Liver (tissue), 10 donors: ENCODE results near the gene ANKRD11. TPM values are rescaled to one million over a fixed set of nuclear protein-coding genes. Genes with fewer than 3 reads are reported as not detected.

Experiments
- DNase-seq: peaks from one replicate; pipeline ENCODE4 v3.0.0-alpha.2; 2017; ENCODE audit warnings: low spot score
- H3K27ac ChIP-seq, 2 donors: one replicate each; pipeline ENCODE4 v1.7.0; 2013; ENCODE audit warnings: inconsistent platforms in 2 of 2, low read length in 2 of 2, control low read depth in 1 of 2, low read depth in 1 of 2, mild to moderate bottlenecking in 1 of 2
- H3K27me3 ChIP-seq, 4 donors: one replicate each; pipeline versions ENCODE4 v1.6.1 to v1.7.0; 2013; ENCODE audit warnings: low read length in 3 of 4, inconsistent platforms in 1 of 4, mild to moderate bottlenecking in 1 of 4, moderate library complexity in 1 of 4; ENCODE audit not compliant: control insufficient read depth in 4 of 4, insufficient read depth in 4 of 4
- H3K36me3 ChIP-seq, 4 donors: one replicate each; pipeline versions ENCODE4 v1.6.1 to v1.7.0; 2013; ENCODE audit warnings: low read length in 3 of 4, mild to moderate bottlenecking in 3 of 4, low read depth in 1 of 4, moderate library complexity in 1 of 4; ENCODE audit not compliant: control insufficient read depth in 4 of 4, insufficient read depth in 3 of 4
- H3K4me1 ChIP-seq, 4 donors: one replicate each; pipeline versions ENCODE4 v1.6.1 to v1.7.0; 2013; ENCODE audit warnings: low read length in 3 of 4, mild to moderate bottlenecking in 3 of 4, moderate library complexity in 1 of 4; ENCODE audit not compliant: control insufficient read depth in 4 of 4, insufficient read depth in 4 of 4
- H3K4me3 ChIP-seq, 3 donors: one replicate each; pipeline versions ENCODE4 v1.6.1 to v1.7.0; 2013; ENCODE audit warnings: low read length in 3 of 3, control low read depth in 1 of 3, low read depth in 1 of 3, mild to moderate bottlenecking in 1 of 3
- H3K9ac ChIP-seq, 2 donors: one replicate each; pipeline ENCODE4 v1.7.0; 2013; ENCODE audit warnings: low read length in 2 of 2, mild to moderate bottlenecking in 2 of 2, moderate library complexity in 2 of 2, control low read depth in 1 of 2, low read depth in 1 of 2
- H3K9me3 ChIP-seq, 4 donors: one replicate each; pipeline versions ENCODE4 v1.6.1 to v1.7.0; 2013; ENCODE audit warnings: low read length in 3 of 4; ENCODE audit not compliant: control insufficient read depth in 4 of 4
- ATF3 ChIP-seq: IDR thresholded peaks from 2 replicates; pipeline ENCODE4 v1.6.1; 2016; ENCODE audit warnings: antibody characterized with exemption
- EGR1 ChIP-seq, 2 donors: IDR thresholded peaks; 2 replicates each; pipeline ENCODE4 v1.6.1; 2016 to 2018; ENCODE audit warnings: antibody characterized with exemption in 2 of 2, low read depth in 2 of 2
- FOXA1 ChIP-seq: IDR thresholded peaks from 2 replicates; pipeline ENCODE4 v1.6.1; 2016; ENCODE audit warnings: antibody characterized with exemption
- FOXA2 ChIP-seq: IDR thresholded peaks from 2 replicates; pipeline ENCODE4 v1.6.1; 2016; ENCODE audit warnings: antibody characterized with exemption
- GABPA ChIP-seq, 2 donors: IDR thresholded peaks in 1 of 2; conservative IDR thresholded peaks in 1 of 2; 2 replicates each; pipeline ENCODE4 v1.6.1; 2016; ENCODE audit warnings: antibody characterized with exemption in 2 of 2, mild to moderate bottlenecking in 1 of 2, moderate library complexity in 1 of 2
- HNF4G ChIP-seq: IDR thresholded peaks from 2 replicates; pipeline ENCODE4 v1.6.1; 2016; ENCODE audit warnings: antibody characterized with exemption
- JUND ChIP-seq, 2 donors: IDR thresholded peaks; 2 replicates each; pipeline ENCODE4 v1.6.1; 2016; ENCODE audit warnings: antibody characterized with exemption in 2 of 2
- NR2F2 ChIP-seq: IDR thresholded peaks from 2 replicates; pipeline ENCODE4 v1.6.1; 2016; ENCODE audit warnings: antibody characterized with exemption
- RAD21 ChIP-seq, 2 donors: IDR thresholded peaks; 2 replicates each; pipeline ENCODE4 v1.6.1; 2016; ENCODE audit warnings: antibody characterized with exemption in 2 of 2, mild to moderate bottlenecking in 2 of 2
- SP1 ChIP-seq: IDR thresholded peaks from 2 replicates; pipeline ENCODE4 v1.6.1; 2018; ENCODE audit warnings: antibody characterized with exemption, mild to moderate bottlenecking
- TAF1 ChIP-seq: conservative IDR thresholded peaks from 2 replicates; pipeline ENCODE4 v1.6.1; 2016; ENCODE audit warnings: antibody characterized with exemption, mild to moderate bottlenecking
- YY1 ChIP-seq: IDR thresholded peaks from 2 replicates; pipeline ENCODE4 v1.6.1; 2016; ENCODE audit warnings: antibody characterized with exemption, mild to moderate bottlenecking
- WGBS: extraction: QIAGEN DNeasy Blood & Tissue Kit; methylation state at CpG from one replicate; pipeline ENCODE4 v1.1.7; 2013; 5-methylcytosine and 5-hydroxymethylcytosine counted together
- polyA plus RNA-seq, 2 donors: library from polyadenylated mRNA; stranded (reverse) in 1 of 2; unstranded in 1 of 2; fragments of 200-250 nt in 1 of 2; fragments of >200 nt in 1 of 2; fragmentation: Nextera tagmentation in 1 of 2; extraction: Ambion mirVana in 1 of 2; gene quantifications; one replicate each; pipeline versions ENCODE4 v1.2.1 to v1.2.3, GENCODE V29; 2013 to 2015
- small RNA-seq: library from RNA; depleted of rRNA; stranded (forward); fragments of <200 nt; gene quantifications from one replicate; pipeline ENCODE3, GENCODE V24; 2014
- total RNA-seq, 2 donors: library from RNA; depleted of rRNA; stranded (reverse); fragments of >200 nt; gene quantifications; one replicate each; pipeline ENCODE4 v1.2.3, GENCODE V29; 2014
- TF ChIP-seq, protein P1 (sequence below): IDR thresholded peaks from 2 replicates; pipeline ENCODE4 v1.6.1; 2016; ENCODE audit warnings: antibody characterized with exemption, mild to moderate bottlenecking
- TF ChIP-seq, protein P2 (sequence below): IDR thresholded peaks from 2 replicates; pipeline ENCODE4 v1.6.1; 2016; ENCODE audit warnings: antibody characterized with exemption
- TF ChIP-seq, protein P3 (sequence below): fragments of 150-350 bp; IDR thresholded peaks from 2 replicates; pipeline ENCODE4 v1.5.1; 2017; ENCODE audit warnings: improper control_type of control experiment, low read depth, low read length; ENCODE audit not compliant: missing input control
- donor health status: healthy.
- donor health status: healthy.
- donor health status: healthy.
- donor health status: healthy.
- donor health status: healthy.

Gene ANKRD11
- total and polyA plus RNA-seq, 4 donors: 16.3 to 55.1 (median 28.0) TPM

- DNase-seq: no peak
- H3K9ac ChIP-seq: no peak overlapping the region
- no peaks in the 10 kb centered on the region for H3K27me3 ChIP-seq
- no peak overlapping the region for H3K4me3 ChIP-seq
- no peak for TF ChIP-seq SP1
- TF ChIP-seq, protein P1, sequence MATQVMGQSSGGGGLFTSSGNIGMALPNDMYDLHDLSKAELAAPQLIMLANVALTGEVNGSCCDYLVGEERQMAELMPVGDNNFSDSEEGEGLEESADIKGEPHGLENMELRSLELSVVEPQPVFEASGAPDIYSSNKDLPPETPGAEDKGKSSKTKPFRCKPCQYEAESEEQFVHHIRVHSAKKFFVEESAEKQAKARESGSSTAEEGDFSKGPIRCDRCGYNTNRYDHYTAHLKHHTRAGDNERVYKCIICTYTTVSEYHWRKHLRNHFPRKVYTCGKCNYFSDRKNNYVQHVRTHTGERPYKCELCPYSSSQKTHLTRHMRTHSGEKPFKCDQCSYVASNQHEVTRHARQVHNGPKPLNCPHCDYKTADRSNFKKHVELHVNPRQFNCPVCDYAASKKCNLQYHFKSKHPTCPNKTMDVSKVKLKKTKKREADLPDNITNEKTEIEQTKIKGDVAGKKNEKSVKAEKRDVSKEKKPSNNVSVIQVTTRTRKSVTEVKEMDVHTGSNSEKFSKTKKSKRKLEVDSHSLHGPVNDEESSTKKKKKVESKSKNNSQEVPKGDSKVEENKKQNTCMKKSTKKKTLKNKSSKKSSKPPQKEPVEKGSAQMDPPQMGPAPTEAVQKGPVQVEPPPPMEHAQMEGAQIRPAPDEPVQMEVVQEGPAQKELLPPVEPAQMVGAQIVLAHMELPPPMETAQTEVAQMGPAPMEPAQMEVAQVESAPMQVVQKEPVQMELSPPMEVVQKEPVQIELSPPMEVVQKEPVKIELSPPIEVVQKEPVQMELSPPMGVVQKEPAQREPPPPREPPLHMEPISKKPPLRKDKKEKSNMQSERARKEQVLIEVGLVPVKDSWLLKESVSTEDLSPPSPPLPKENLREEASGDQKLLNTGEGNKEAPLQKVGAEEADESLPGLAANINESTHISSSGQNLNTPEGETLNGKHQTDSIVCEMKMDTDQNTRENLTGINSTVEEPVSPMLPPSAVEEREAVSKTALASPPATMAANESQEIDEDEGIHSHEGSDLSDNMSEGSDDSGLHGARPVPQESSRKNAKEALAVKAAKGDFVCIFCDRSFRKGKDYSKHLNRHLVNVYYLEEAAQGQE: no peak
- TF ChIP-seq ATF3: no peak
- no peak for TF ChIP-seq YY1
- TF ChIP-seq, protein P2, sequence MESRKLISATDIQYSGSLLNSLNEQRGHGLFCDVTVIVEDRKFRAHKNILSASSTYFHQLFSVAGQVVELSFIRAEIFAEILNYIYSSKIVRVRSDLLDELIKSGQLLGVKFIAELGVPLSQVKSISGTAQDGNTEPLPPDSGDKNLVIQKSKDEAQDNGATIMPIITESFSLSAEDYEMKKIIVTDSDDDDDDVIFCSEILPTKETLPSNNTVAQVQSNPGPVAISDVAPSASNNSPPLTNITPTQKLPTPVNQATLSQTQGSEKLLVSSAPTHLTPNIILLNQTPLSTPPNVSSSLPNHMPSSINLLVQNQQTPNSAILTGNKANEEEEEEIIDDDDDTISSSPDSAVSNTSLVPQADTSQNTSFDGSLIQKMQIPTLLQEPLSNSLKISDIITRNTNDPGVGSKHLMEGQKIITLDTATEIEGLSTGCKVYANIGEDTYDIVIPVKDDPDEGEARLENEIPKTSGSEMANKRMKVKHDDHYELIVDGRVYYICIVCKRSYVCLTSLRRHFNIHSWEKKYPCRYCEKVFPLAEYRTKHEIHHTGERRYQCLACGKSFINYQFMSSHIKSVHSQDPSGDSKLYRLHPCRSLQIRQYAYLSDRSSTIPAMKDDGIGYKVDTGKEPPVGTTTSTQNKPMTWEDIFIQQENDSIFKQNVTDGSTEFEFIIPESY: no peak
- TF ChIP-seq EGR1 (IDR thresholded peaks at IDR 0.05; ENCODE audit: low read depth in 2 of 2): no peak
- no peak for TF ChIP-seq GABPA (IDR thresholded peaks at IDR 0.05 in 1 of 2, conservative IDR thresholded peaks at IDR 0.05 in 1 of 2)
- TF ChIP-seq TAF1: no peak
- no peak for TF ChIP-seq FOXA1
- no peak for TF ChIP-seq RAD21 (IDR thresholded peaks at IDR 0.05)
- TF ChIP-seq, protein P3, sequence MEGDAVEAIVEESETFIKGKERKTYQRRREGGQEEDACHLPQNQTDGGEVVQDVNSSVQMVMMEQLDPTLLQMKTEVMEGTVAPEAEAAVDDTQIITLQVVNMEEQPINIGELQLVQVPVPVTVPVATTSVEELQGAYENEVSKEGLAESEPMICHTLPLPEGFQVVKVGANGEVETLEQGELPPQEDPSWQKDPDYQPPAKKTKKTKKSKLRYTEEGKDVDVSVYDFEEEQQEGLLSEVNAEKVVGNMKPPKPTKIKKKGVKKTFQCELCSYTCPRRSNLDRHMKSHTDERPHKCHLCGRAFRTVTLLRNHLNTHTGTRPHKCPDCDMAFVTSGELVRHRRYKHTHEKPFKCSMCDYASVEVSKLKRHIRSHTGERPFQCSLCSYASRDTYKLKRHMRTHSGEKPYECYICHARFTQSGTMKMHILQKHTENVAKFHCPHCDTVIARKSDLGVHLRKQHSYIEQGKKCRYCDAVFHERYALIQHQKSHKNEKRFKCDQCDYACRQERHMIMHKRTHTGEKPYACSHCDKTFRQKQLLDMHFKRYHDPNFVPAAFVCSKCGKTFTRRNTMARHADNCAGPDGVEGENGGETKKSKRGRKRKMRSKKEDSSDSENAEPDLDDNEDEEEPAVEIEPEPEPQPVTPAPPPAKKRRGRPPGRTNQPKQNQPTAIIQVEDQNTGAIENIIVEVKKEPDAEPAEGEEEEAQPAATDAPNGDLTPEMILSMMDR: no peak
- TF ChIP-seq JUND (IDR thresholded peaks at IDR 0.05): no peak
- no peak for TF ChIP-seq FOXA2
- TF ChIP-seq HNF4G: no peak
- TF ChIP-seq NR2F2: no peak
- H3K36me3 ChIP-seq: peaks cover 12 to 31% (median 16%) of the 10 kb centered on the region in 4 donors
- 67% methylated on average over 5 of the region's 5 CpGs for WGBS
- peaks cover 2 to 32% (median 19%) of the 10 kb centered on the region in 4 donors for H3K4me1 ChIP-seq
- no peaks in the 10 kb centered on the region for H3K9me3 ChIP-seq
- H3K27ac ChIP-seq: no peak overlapping the region
Observed at GRCh38 chr16:89219365-89219764, 271.0 kb downstream of the ANKRD11 start.

Small RNA genes lying within 50 kb of the gene (small RNA-seq; reads per million reads assigned to genes)
- not detected for gene RNU6-430P

Other genes starting within 250 kb of the ANKRD11 start
- gene SPG7, start 17.8 kb upstream of the ANKRD11 start, total RNA-seq: 100 to 1,000 TPM in 1 of 2 donors, 10 to 100 TPM in 1; 43.7 to 102 TPM
- 10 to 100 TPM; 34.5 to 55.3 TPM for gene SPG7, start 17.8 kb upstream of the ANKRD11 start, polyA plus RNA-seq
- 1,000 to 10,000 TPM; 1,021 to 2,122 TPM for gene RPL13, start 70.1 kb upstream of the ANKRD11 start, total RNA-seq
- gene RPL13, start 70.1 kb upstream of the ANKRD11 start, polyA plus RNA-seq: 1,000 to 10,000 TPM in 1 of 2 donors, 100 to 1,000 TPM in 1; 699 to 2,663 TPM
- under 1 TPM in 1 of 2 donors, not detected in 1; 0.47 TPM for gene CPNE7, start 85.2 kb upstream of the ANKRD11 start, total RNA-seq
- gene CPNE7, start 85.2 kb upstream of the ANKRD11 start, polyA plus RNA-seq: under 1 TPM; 0.30 to 0.56 TPM
- gene DPEP1, start 123.1 kb upstream of the ANKRD11 start, total RNA-seq: under 1 TPM; 0.25 to 0.65 TPM
- gene DPEP1, start 123.1 kb upstream of the ANKRD11 start, polyA plus RNA-seq: under 1 TPM; 0.14 to 0.83 TPM
- gene CHMP1A, start 167.1 kb upstream of the ANKRD11 start, total RNA-seq: 10 to 100 TPM; 31.7 to 36.7 TPM
- gene CHMP1A, start 167.1 kb upstream of the ANKRD11 start, polyA plus RNA-seq: 10 to 100 TPM; 25.7 to 32.9 TPM
- gene SPATA33, start 167.3 kb upstream of the ANKRD11 start, total RNA-seq: 1 to 10 TPM; 3.3 to 3.6 TPM
- gene SPATA33, start 167.3 kb upstream of the ANKRD11 start, polyA plus RNA-seq: 1 to 10 TPM; 1.6 to 3.5 TPM
- 10 to 100 TPM; 25.1 to 68.4 TPM for gene CDK10, start 196.1 kb upstream of the ANKRD11 start, total RNA-seq
- 10 to 100 TPM; 43.6 to 81.2 TPM for gene CDK10, start 196.1 kb upstream of the ANKRD11 start, polyA plus RNA-seq
- 10 to 100 TPM in 1 of 2 donors, 1 to 10 TPM in 1; 5.9 to 11.3 TPM for gene SPATA2L, start 211.1 kb upstream of the ANKRD11 start, total RNA-seq
- gene SPATA2L, start 211.1 kb upstream of the ANKRD11 start, polyA plus RNA-seq: 1 to 10 TPM; 4.6 to 7.8 TPM
- 1 to 10 TPM; 3.6 to 4.5 TPM for gene VPS9D1, start 230.3 kb upstream of the ANKRD11 start, total RNA-seq
- gene VPS9D1, start 230.3 kb upstream of the ANKRD11 start, polyA plus RNA-seq: 1 to 10 TPM; 3.8 to 7.2 TPM
- gene ZNF276, start 231.0 kb upstream of the ANKRD11 start, total RNA-seq: 10 to 100 TPM; 10.2 to 22.8 TPM
- 1 to 10 TPM; 4.9 to 7.3 TPM for gene ZNF276, start 231.0 kb upstream of the ANKRD11 start, polyA plus RNA-seq